AG09309 (cell line): Measurements from ENCODE around the gene KLHL3.
A peak's percentile ranks its signal among the peaks of the same experiment; 100 is the strongest.
"Not testable (repeated sequence)": the region's sequence is repeated elsewhere in the genome, so short reads cannot be mapped to it uniquely, and the experiment has no call there.

Source experiments
- DNase-seq: peaks from one replicate; pipeline ENCODE4 v3.0.0-alpha.2; 2010; ENCODE audit warnings: low read depth
- H3K4me3 ChIP-seq: 2 replicates; pipeline ENCODE4 v1.5.1; 2011; ENCODE audit warnings: mild to moderate bottlenecking, low read depth, low read length, moderate library complexity; ENCODE audit not compliant: control insufficient read depth
- CTCF ChIP-seq: IDR thresholded peaks from 2 replicates; pipeline ENCODE4 v1.5.1; 2011; ENCODE audit warnings: mild to moderate bottlenecking, low read depth, low read length, inconsistent platforms; ENCODE audit not compliant: insufficient read depth, control insufficient read depth; ENCODE audit errors: missing control alignments

Gene KLHL3

GRCh38 chr5:137657073-137657472, 78.8 kb downstream of the KLHL3 start:
- TF ChIP-seq CTCF = no peak
- DNase-seq = no peak
- H3K4me3 ChIP-seq = no peak overlapping the region

GRCh38 chr5:137656558-137656957, 79.3 kb downstream of the KLHL3 start:
- no peak for DNase-seq
- H3K4me3 ChIP-seq = no peak overlapping the region
- TF ChIP-seq CTCF = no peak

GRCh38 chr5:137651022-137651421, 84.9 kb downstream of the KLHL3 start:
- DNase-seq = no peak
- no peak for TF ChIP-seq CTCF
- H3K4me3 ChIP-seq = no peak overlapping the region

GRCh38 chr5:137649228-137649935, 86.5 kb downstream of the KLHL3 start:
- peak; percentile 11 for DNase-seq
- no peak for TF ChIP-seq CTCF
- H3K4me3 ChIP-seq = no peak overlapping the region

GRCh38 chr5:137648361-137648760, 87.5 kb downstream of the KLHL3 start:
- TF ChIP-seq CTCF = no peak
- no peak for DNase-seq
- H3K4me3 ChIP-seq = no peak overlapping the region

GRCh38 chr5:137647401-137647800, 88.5 kb downstream of the KLHL3 start:
- DNase-seq = no peak
- no peak for TF ChIP-seq CTCF
- H3K4me3 ChIP-seq = no peak overlapping the region

DNA sequence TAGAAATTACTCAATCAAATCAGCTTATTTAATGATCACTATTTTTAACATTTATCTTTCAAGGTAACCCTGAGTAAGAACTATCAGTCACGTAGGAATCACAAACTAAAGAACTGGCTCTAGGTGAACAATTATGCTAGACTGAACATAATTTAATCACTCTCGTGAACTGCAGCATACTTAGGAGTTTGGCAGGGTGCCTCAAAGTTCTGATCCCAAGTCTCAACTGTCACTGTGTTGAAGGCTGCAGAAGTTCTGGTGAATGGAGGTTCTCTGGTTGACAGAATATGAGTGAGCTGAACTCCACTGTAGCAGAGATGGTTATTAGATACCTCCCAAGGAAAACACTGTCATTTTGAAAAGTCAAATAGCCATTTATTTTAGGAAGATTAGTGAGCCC, 89.1 kb downstream of the KLHL3 start:
- H3K4me3 ChIP-seq = no peak overlapping the region
- no peak for TF ChIP-seq CTCF
- DNase-seq = no peak

DNA sequence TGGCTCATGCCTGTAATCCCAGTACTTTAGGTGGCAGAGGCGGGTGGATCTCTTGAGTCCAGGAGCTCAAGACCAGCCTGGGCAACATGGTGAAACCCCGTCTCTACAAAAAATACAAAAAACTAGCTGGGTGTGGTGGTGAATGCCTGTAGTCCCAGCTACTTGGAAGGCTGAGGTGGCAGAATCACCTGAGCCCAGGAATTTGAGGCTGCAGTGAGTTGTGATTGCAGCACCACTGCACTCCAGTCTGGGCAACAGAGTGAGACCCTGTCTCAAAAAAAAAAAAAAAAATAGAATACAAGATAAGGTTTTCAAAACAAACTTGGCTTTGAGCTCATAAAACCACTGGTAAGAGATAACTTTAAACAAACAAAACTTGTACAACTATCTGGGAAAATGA, 92.8 kb downstream of the KLHL3 start:
- not testable (repeated sequence) for DNase-seq, H3K4me3 ChIP-seq
